GM21825 (cell line): ENCODE data around the gene MYBPC3.

Source experiments
- ATAC-seq: cut with Tn5 transposase; IDR thresholded peaks from one replicate; pipeline ENCODE4 v1.9.1; 2021; ENCODE audit warnings: mild to moderate bottlenecking, moderate library complexity; ENCODE audit not compliant: unreplicated experiment

Gene MYBPC3

GRCh38 chr11:47359162-47359561 lies 6.7 kb upstream of the MYBPC3 start:
- no peak for ATAC-seq

GRCh38 chr11:47358731-47359051 lies 6.2 kb upstream of the MYBPC3 start:
- ATAC-seq = no peak

GRCh38 chr11:47357985-47358730 lies 5.7 kb upstream of the MYBPC3 start:
- ATAC-seq = no peak

- no peak for ATAC-seq
Observed at GRCh38 chr11:47356998-47357329, 4.5 kb upstream of the MYBPC3 start.

- no peak for ATAC-seq
Observed at GRCh38 chr11:47356129-47356997, 3.9 kb upstream of the MYBPC3 start.

GRCh38 chr11:47355283-47356128 lies 3.0 kb upstream of the MYBPC3 start:
- ATAC-seq = no peak

- ATAC-seq = no peak
Observed at GRCh38 chr11:47354913-47355282, 2.4 kb upstream of the MYBPC3 start.

GRCh38 chr11:47353978-47354774 lies 1.7 kb upstream of the MYBPC3 start:
- ATAC-seq = no peak

GRCh38 chr11:47351156-47352126 lies 1.1 kb downstream of the MYBPC3 start:
- ATAC-seq = no peak

- no peak for ATAC-seq
Observed at GRCh38 chr11:47350315-47350714, 2.2 kb downstream of the MYBPC3 start.

- no peak for ATAC-seq
Observed at GRCh38 chr11:47349521-47350095, 2.9 kb downstream of the MYBPC3 start.

GRCh38 chr11:47348859-47349258 lies 3.6 kb downstream of the MYBPC3 start:
- no peak for ATAC-seq

- ATAC-seq = no peak
Observed at GRCh38 chr11:47348131-47348802, 4.2 kb downstream of the MYBPC3 start.

GRCh38 chr11:47347137-47347536 lies 5.4 kb downstream of the MYBPC3 start:
- no peak for ATAC-seq

- ATAC-seq = no peak
Observed at GRCh38 chr11:47345890-47346563, 6.5 kb downstream of the MYBPC3 start.

GRCh38 chr11:47342854-47343253 lies 9.6 kb downstream of the MYBPC3 start:
- ATAC-seq = no peak

- ATAC-seq = no peak
Observed at GRCh38 chr11:47342036-47342803, 10.3 kb downstream of the MYBPC3 start.
